ENCODE measurements around the gene NF1. TPM values are rescaled to one million over a fixed set of nuclear protein-coding genes. Genes with fewer than 3 reads are reported as not detected.

The NF1 gene
- total RNA-seq, 1 donor from 2014 or later, result 82.5 TPM

- Mint-ChIP-seq H3K27ac (no peak overlapping the region), H3K27me3 (no peaks in the 10 kb centered on the region), H3K36me3 (ENCODE audit: insufficient read depth) (peaks cover 7% of the 10 kb centered on the region), H3K4me3 (ENCODE audit: low read depth) (no peak overlapping the region), H3K9me3 (ENCODE audit: low read depth) (no peaks in the 10 kb centered on the region), H3K4me1 (ENCODE audit: low read depth) (peaks cover 5% of the 10 kb centered on the region)
- TF ChIP-seq, protein P1, sequence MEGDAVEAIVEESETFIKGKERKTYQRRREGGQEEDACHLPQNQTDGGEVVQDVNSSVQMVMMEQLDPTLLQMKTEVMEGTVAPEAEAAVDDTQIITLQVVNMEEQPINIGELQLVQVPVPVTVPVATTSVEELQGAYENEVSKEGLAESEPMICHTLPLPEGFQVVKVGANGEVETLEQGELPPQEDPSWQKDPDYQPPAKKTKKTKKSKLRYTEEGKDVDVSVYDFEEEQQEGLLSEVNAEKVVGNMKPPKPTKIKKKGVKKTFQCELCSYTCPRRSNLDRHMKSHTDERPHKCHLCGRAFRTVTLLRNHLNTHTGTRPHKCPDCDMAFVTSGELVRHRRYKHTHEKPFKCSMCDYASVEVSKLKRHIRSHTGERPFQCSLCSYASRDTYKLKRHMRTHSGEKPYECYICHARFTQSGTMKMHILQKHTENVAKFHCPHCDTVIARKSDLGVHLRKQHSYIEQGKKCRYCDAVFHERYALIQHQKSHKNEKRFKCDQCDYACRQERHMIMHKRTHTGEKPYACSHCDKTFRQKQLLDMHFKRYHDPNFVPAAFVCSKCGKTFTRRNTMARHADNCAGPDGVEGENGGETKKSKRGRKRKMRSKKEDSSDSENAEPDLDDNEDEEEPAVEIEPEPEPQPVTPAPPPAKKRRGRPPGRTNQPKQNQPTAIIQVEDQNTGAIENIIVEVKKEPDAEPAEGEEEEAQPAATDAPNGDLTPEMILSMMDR (IDR thresholded peaks at IDR 0.05; ENCODE audit: unreplicated experiment), result no peak
- no peak for DNase-seq (ENCODE audit: low spot score, unreplicated experiment)
These were observed 21.4 kb downstream of the NF1 start for GRCh38 chr17:31116167-31116566.

DNA sequence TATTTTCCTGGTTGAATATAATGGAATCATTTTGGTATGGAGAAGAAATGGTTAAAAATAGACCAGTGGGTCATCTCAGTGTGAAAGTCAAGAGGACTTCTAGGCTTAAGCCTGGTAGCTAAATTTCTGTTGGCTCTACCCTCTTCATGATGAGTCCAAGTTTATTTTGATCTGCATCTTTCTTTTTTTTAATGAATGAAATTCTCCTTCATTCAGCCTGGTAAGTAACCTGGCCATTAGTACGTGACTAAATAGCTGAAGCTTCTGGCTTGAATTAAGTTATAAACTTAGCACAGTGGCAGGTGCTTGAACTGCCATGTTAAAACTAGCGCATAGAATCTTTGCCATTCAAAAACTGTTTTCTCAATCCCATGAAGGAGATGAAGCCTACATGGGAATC is 28.0 kb downstream of the NF1 start:
- Mint-ChIP-seq H3K4me1 (ENCODE audit: low read depth) (peaks cover 5% of the 10 kb centered on the region), H3K4me3 (ENCODE audit: low read depth) (no peak overlapping the region), H3K27ac (no peak overlapping the region), H3K36me3 (ENCODE audit: insufficient read depth) (peaks cover 8% of the 10 kb centered on the region), H3K9me3 (ENCODE audit: low read depth) (no peaks in the 10 kb centered on the region), H3K27me3 (no peaks in the 10 kb centered on the region)
- DNase-seq (ENCODE audit: low spot score, unreplicated experiment), result no peak
- TF ChIP-seq, protein P1 (IDR thresholded peaks at IDR 0.05; ENCODE audit: unreplicated experiment), result no peak

DNA sequence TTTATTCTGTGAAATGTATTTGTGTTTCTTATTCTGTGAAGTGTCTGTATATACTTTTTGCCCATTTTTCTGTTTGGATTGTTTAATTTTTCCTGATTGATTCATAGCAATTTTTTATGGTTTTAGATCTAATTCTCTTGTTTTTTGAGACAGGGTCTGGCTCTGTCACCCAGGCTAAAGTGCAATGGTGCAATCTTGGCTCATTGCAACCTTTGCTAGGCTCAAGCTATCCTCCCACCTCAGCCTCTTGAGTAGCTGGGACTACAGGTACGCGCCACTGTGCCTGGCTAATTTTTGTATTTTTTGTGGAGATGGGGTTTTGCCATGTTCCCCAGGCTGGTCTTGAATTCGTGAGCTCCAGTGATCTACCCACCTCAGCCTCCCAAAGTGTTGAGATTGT is 31.5 kb downstream of the NF1 start:
- peaks cover 8% of the 10 kb centered on the region for H3K4me1 Mint-ChIP-seq (ENCODE audit: low read depth)
- H3K27ac Mint-ChIP-seq, result no peak overlapping the region
- H3K9me3 Mint-ChIP-seq (ENCODE audit: low read depth), result no peaks in the 10 kb centered on the region
- no peak overlapping the region for H3K4me3 Mint-ChIP-seq (ENCODE audit: low read depth)
- DNase-seq (ENCODE audit: low spot score, unreplicated experiment), result no peak
- no peaks in the 10 kb centered on the region for H3K27me3 Mint-ChIP-seq
- peaks cover 8% of the 10 kb centered on the region for H3K36me3 Mint-ChIP-seq (ENCODE audit: insufficient read depth)
- TF ChIP-seq, protein P1 (IDR thresholded peaks at IDR 0.05; ENCODE audit: unreplicated experiment), result no peak

DNA sequence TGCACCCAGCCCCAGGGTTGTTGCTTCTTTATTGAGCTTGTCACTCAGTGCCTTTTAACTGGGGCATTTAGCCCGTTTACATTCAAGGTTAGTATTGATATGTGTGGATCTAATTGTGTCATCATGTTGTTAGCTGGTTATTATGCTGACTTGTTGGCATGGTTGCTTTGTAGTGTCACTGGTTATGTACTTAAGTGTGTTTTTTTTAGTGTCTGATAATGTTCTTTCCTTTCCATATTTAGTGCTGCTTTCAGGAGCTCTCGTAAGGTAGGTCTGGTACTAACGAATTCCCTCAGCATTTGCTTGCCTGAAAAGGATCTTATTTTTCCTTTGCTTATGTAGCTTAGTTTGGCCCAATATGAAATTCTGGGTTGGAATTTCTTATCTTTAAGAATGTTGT is 33.5 kb downstream of the NF1 start:
- Mint-ChIP-seq H3K27me3 (no peaks in the 10 kb centered on the region), H3K4me3 (ENCODE audit: low read depth) (no peak overlapping the region), H3K4me1 (ENCODE audit: low read depth) (peaks cover 6% of the 10 kb centered on the region), H3K9me3 (ENCODE audit: low read depth) (no peaks in the 10 kb centered on the region), H3K27ac (no peak overlapping the region), H3K36me3 (ENCODE audit: insufficient read depth) (peaks cover 8% of the 10 kb centered on the region)
- TF ChIP-seq, protein P1 (IDR thresholded peaks at IDR 0.05; ENCODE audit: unreplicated experiment), result no peak
- DNase-seq (ENCODE audit: low spot score, unreplicated experiment), result no peak

- Mint-ChIP-seq H3K36me3 (ENCODE audit: insufficient read depth) (peaks cover 9% of the 10 kb centered on the region), H3K9me3 (ENCODE audit: low read depth) (no peaks in the 10 kb centered on the region), H3K27me3 (no peaks in the 10 kb centered on the region), H3K27ac (no peak overlapping the region), H3K4me1 (ENCODE audit: low read depth) (peaks cover 6% of the 10 kb centered on the region), H3K4me3 (ENCODE audit: low read depth) (no peak overlapping the region)
- TF ChIP-seq, protein P1 (IDR thresholded peaks at IDR 0.05; ENCODE audit: unreplicated experiment), result no peak
- no peak for DNase-seq (ENCODE audit: low spot score, unreplicated experiment)
These were observed 35.8 kb downstream of the NF1 start for GRCh38 chr17:31130286-31131224.

Data from progenitor cell of endocrine pancreas (in vitro differentiated cells).